Liver (tissue), 3 donors: ENCODE measurements around the gene TRIM17.

Source experiments
- CTCF ChIP-seq: fragments of 150-350 bp; IDR thresholded peaks from 2 replicates; pipeline ENCODE4 v1.5.1; 2017; ENCODE audit warnings: improper control_type of control experiment, low read depth, low read length; ENCODE audit not compliant: missing input control
- EGR1 ChIP-seq, 2 donors: IDR thresholded peaks; 2 replicates each; pipeline ENCODE4 v1.6.1; 2016 to 2018; ENCODE audit warnings: antibody characterized with exemption in 2 of 2, low read depth in 2 of 2
- FOXA1 ChIP-seq: IDR thresholded peaks from 2 replicates; pipeline ENCODE4 v1.6.1; 2016; ENCODE audit warnings: antibody characterized with exemption
- GABPA ChIP-seq, 2 donors: IDR thresholded peaks in 1 of 2; conservative IDR thresholded peaks in 1 of 2; 2 replicates each; pipeline ENCODE4 v1.6.1; 2016; ENCODE audit warnings: antibody characterized with exemption in 2 of 2, mild to moderate bottlenecking in 1 of 2, moderate library complexity in 1 of 2
- JUND ChIP-seq, 2 donors: IDR thresholded peaks; 2 replicates each; pipeline ENCODE4 v1.6.1; 2016; ENCODE audit warnings: antibody characterized with exemption in 2 of 2
- MAX ChIP-seq: IDR thresholded peaks from 2 replicates; pipeline ENCODE4 v1.6.1; 2016; ENCODE audit warnings: antibody characterized with exemption
- RAD21 ChIP-seq, 2 donors: IDR thresholded peaks; 2 replicates each; pipeline ENCODE4 v1.6.1; 2016; ENCODE audit warnings: antibody characterized with exemption in 2 of 2, mild to moderate bottlenecking in 2 of 2
- REST ChIP-seq: IDR thresholded peaks from 2 replicates; pipeline ENCODE4 v1.6.1; 2016; ENCODE audit warnings: antibody characterized with exemption, mild to moderate bottlenecking
- RXRA ChIP-seq, 2 donors: IDR thresholded peaks; 2 replicates each; pipeline ENCODE4 v1.6.1; 2017 to 2018; ENCODE audit warnings: antibody characterized with exemption in 2 of 2, mild to moderate bottlenecking in 1 of 2
- TAF1 ChIP-seq: conservative IDR thresholded peaks from 2 replicates; pipeline ENCODE4 v1.6.1; 2016; ENCODE audit warnings: antibody characterized with exemption, mild to moderate bottlenecking
- YY1 ChIP-seq: IDR thresholded peaks from 2 replicates; pipeline ENCODE4 v1.6.1; 2016; ENCODE audit warnings: antibody characterized with exemption, mild to moderate bottlenecking
- donor health status: healthy.
- donor health status: healthy.

GRCh38 chr1:228417483-228418203 lies 982 bp upstream of the TRIM17 start:
- TF ChIP-seq CTCF (no peak), GABPA (IDR thresholded peaks at IDR 0.05 in 1 of 2, conservative IDR thresholded peaks at IDR 0.05 in 1 of 2) (no peak), JUND (IDR thresholded peaks at IDR 0.05) (no peak), RAD21 (IDR thresholded peaks at IDR 0.05) (no peak), EGR1 (IDR thresholded peaks at IDR 0.05; ENCODE audit: low read depth in 2 of 2) (no peak), YY1 (no peak), MAX (no peak), RXRA (IDR thresholded peaks at IDR 0.05) (no peak), REST (no peak), FOXA1 (no peak), TAF1 (no peak)
